Stimulated activated CD4-positive, alpha-beta T cell treated with anti-CD3 and anti-CD28 coated beads, Interleukin-1b, Interleukin-23, amount 100 ng/mL, for 48 hours (primary cell): ENCODE data around the gene FOXI2.

ENCODE experiments used
- DNase-seq: peaks from one replicate; pipeline ENCODE4 v3.0.0-alpha.2; 2020

Gene FOXI2

DNA sequence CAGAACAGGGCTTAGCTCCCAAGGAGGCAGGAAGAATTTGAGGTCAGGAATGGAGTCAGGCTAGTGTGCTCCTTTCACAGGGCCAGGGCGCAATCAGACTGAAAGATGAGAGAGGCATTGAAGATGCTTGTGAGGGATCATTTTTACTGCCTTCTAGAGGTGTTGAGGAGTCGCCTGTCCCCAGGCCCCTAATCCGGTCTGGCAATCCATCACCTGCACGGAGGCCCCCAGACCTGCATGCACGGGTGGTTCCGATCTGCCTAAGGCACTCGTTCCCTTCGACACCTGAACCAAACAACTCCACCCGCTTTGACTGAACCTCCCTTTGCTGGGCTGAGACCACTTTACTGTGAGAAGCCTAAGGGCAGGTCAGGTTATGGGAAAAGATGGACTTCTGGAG, 8.0 kb downstream of the FOXI2 start:
- DNase-seq = no peak

DNA sequence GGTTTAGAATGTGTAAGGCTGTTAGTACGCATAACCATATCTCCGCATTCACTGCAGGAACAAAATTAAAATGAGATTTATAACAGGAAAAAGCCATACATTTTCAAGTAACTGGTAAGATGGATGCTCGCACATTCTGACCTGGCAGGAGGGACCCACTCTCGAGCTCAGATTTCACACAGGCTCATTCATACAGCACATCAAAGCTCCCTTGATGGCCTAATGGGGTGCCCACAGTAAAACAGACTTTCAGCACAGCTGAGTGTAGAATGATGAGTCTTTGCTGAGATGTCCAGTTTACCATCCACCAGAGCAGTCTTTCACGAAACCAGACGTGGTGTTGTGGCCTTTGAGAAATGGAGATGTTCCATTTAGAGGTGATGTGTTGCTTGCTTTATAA, 8.9 kb downstream of the FOXI2 start:
- no peak for DNase-seq

GRCh38 chr10:127755753-127756152, 18.8 kb downstream of the FOXI2 start:
- DNase-seq = no peak

- no peak for DNase-seq
These were observed 19.3 kb downstream of the FOXI2 start for GRCh38 chr10:127756264-127756663.

- no peak for DNase-seq
These were observed 20.0 kb downstream of the FOXI2 start for GRCh38 chr10:127757033-127757432.

- no peak for DNase-seq
These were observed 22.3 kb downstream of the FOXI2 start for GRCh38 chr10:127759276-127759675.

GRCh38 chr10:127762925-127763324, 25.9 kb downstream of the FOXI2 start:
- DNase-seq = no peak

DNA sequence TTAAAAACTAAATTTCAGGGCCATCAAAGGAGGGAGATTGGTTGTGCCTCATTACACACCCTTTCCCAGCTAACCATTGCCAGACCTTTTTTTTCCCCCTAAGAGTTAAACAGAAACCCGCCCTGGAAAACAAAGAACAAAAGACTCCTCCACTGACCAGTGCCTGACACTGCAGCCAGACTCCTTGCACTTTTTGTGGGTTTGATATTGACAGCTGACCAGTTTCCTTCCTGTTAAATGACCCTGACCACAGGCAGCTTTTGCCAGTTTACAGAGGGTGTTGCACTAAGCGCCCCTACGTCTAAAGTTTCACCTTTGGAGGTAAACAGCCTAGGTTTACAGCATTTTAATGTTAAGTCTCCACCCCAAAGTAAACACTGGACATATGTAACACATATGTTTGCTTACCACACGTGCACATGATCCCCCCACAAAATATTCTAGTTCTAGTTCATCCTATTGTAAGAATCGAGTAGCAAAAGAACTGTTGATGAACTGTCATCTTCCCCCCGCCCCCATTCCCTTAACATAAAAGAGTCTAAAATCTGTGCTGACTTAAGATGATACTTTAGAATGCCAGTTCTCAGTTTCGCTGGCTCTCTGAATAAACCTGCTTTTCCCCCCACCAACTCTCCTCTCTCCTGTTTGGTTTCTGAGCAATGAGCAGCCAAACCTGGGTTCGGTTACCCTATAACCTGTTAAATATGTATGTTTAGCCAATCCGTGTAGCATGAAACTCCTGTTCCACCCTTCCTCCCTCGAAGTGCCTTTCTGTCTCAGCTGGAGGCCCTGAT, 38.0 kb downstream of the FOXI2 start:
- DNase-seq = no peak

DNA sequence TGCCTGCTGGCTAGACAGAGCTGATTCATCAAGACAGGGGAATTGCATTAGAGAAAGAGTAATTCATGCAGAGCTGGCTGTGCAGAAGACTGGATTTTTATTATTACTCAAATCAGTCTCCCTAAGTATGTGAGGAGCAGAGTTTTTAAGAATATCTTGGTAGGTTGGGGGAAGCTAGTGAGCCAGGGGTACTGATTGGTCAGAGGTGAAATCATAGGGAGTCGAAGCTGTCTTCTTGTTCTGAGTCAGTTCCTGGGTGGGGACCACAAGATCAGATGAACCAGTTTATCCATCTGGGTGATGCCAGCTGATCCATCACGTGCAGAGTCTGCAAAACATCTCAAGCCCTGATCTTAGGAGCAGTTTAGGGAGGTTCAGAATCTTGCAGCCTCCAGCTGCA, 39.8 kb downstream of the FOXI2 start:
- no peak for DNase-seq

DNA sequence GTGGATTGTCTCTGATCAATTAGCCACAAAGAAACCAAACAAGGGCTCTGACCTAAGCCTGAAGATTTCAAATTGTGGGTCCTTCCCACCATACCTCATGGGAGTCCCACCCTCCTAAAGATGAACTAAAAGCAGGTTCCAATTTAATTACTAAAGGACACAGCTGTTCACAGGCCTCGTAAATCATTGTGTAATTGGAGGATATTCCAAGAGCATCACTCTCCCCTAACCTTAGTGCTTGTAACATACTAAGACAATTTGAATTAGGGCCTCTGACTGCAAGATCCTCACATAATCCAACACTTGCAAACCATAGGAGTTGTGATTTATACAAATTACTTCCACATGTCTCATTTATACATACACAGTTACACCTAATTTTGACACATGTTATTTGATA, 44.4 kb downstream of the FOXI2 start:
- DNase-seq = no peak

DNA sequence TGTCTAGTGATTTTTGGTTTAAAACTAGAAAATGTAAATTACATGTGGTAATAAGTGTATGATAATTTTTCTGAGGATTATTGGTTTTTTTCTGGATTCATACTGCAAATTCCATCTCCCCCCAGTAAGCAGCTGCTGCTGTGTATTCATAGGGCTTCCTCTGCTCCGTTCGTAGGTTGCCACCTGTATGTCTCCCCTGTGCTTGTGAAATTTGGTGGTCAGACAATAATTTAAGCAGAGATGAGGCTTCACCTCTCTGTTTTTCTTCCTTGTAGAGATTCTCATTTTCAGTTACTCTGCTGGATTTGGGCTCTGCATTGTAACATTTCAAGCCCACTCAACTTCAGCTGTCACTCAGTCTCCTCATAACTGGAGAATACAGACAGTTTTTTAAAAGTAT, 50.9 kb downstream of the FOXI2 start:
- DNase-seq = no peak

DNA sequence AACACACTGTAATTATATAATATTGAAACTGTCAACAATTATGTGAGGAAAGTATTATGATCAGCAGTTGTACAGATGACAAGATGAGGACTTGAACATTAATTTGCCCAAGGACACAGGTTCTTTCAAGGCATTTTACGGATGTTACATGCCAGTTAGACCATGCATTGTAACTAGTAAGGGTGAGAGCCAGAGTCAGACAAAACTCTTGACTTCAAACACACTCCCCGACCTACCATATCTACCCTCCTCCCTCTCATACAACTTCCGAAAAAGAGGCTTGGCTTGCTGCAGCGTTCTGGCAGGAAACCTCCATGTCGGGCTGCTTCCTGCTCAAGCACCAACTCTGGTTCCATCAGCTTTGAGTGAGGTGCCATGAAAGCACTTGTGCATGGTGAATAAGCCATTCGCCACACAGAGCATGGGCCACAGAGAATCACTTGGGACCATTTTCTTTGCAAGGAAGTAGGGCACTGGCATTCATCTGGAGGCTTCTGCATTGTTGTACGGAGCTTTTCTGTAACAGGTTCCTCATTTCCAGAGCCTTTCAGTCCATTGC, 53.2 kb downstream of the FOXI2 start:
- no peak for DNase-seq
